HG03064 (cell line): ENCODE measurements around the gene DROSHA.
"Not testable (repeated sequence)": the region's sequence is repeated elsewhere in the genome, so short reads cannot be mapped to it uniquely, and the experiment has no call there.

ENCODE experiments used
- ATAC-seq: cut with Tn5 transposase; IDR thresholded peaks from one replicate; pipeline ENCODE4 v1.9.1; 2021; ENCODE audit warnings: low read depth; ENCODE audit not compliant: unreplicated experiment

Gene DROSHA

GRCh38 chr5:31531888-31532547, at the start of gene DROSHA, which contains the start of gene C5orf22:
DROSHA (minus strand) TSS chr5:31532093; CDS start chr5:31529059, 3,034 bp downstream.
C5orf22 (plus strand) TSS chr5:31532301; CDS start chr5:31532393, 92 bp downstream.
- peak; percentile 92 for ATAC-seq

GRCh38 chr5:31579558-31579957, 47.7 kb upstream of the DROSHA start:
- no peak for ATAC-seq

GRCh38 chr5:31577438-31577837, 45.5 kb upstream of the DROSHA start:
- ATAC-seq: no peak

- no peak for ATAC-seq
Observed at GRCh38 chr5:31574772-31575171, 42.9 kb upstream of the DROSHA start.

GRCh38 chr5:31573494-31574142, 41.7 kb upstream of the DROSHA start:
- no peak for ATAC-seq

- ATAC-seq: no peak
Observed at GRCh38 chr5:31569068-31569467, 37.2 kb upstream of the DROSHA start.

- ATAC-seq: no peak
Observed at GRCh38 chr5:31568302-31568835, 36.5 kb upstream of the DROSHA start.

GRCh38 chr5:31566362-31566761, 34.5 kb upstream of the DROSHA start:
- not testable (repeated sequence) for ATAC-seq

- ATAC-seq: no peak
Observed at GRCh38 chr5:31563216-31563615, 31.3 kb upstream of the DROSHA start.

GRCh38 chr5:31561946-31562345, 30.1 kb upstream of the DROSHA start:
- ATAC-seq: no peak

GRCh38 chr5:31559942-31560341, 28.0 kb upstream of the DROSHA start:
- no peak for ATAC-seq

- ATAC-seq: no peak
Observed at GRCh38 chr5:31556461-31556860, 24.6 kb upstream of the DROSHA start.

- ATAC-seq: no peak
Observed at GRCh38 chr5:31554552-31554951, 22.7 kb upstream of the DROSHA start.

- no peak for ATAC-seq
Observed at GRCh38 chr5:31553863-31554262, 22.0 kb upstream of the DROSHA start.

GRCh38 chr5:31551878-31552277, 20.0 kb upstream of the DROSHA start:
- no peak for ATAC-seq

- ATAC-seq: not testable (repeated sequence)
Observed at GRCh38 chr5:31549114-31549513, 17.2 kb upstream of the DROSHA start.

GRCh38 chr5:31537851-31538250, 6.0 kb upstream of the DROSHA start:
- no peak for ATAC-seq

GRCh38 chr5:31537349-31537748, 5.5 kb upstream of the DROSHA start:
- ATAC-seq: no peak

- ATAC-seq: no peak
Observed at GRCh38 chr5:31536873-31537272, 5.0 kb upstream of the DROSHA start.

- no peak for ATAC-seq
Observed at GRCh38 chr5:31534527-31535046, 2.7 kb upstream of the DROSHA start.

GRCh38 chr5:31531543-31531887, 378 bp downstream of the DROSHA start:
- peak; percentile 31 for ATAC-seq
